Skin of body (tissue), 2 donors: ENCODE data around the gene TMEM131L. TPM values are rescaled to one million over a fixed set of nuclear protein-coding genes. Genes with fewer than 3 reads are reported as not detected.
A peak's percentile ranks its signal among the peaks of the same experiment; 100 is the strongest.

ENCODE experiments used
- DNase-seq: peaks from one replicate; lab custom pipeline; 2025; lab: John Stamatoyannopoulos, UW
- total RNA-seq: library from RNA; depleted of rRNA; stranded (reverse); fragments of >200 nt; gene quantifications from one replicate; pipeline ENCODE4 v1.2.3, GENCODE V29; 2014

The TMEM131L gene
- total RNA-seq, 1 donor from 2014 or later: 32.2 TPM

DNA sequence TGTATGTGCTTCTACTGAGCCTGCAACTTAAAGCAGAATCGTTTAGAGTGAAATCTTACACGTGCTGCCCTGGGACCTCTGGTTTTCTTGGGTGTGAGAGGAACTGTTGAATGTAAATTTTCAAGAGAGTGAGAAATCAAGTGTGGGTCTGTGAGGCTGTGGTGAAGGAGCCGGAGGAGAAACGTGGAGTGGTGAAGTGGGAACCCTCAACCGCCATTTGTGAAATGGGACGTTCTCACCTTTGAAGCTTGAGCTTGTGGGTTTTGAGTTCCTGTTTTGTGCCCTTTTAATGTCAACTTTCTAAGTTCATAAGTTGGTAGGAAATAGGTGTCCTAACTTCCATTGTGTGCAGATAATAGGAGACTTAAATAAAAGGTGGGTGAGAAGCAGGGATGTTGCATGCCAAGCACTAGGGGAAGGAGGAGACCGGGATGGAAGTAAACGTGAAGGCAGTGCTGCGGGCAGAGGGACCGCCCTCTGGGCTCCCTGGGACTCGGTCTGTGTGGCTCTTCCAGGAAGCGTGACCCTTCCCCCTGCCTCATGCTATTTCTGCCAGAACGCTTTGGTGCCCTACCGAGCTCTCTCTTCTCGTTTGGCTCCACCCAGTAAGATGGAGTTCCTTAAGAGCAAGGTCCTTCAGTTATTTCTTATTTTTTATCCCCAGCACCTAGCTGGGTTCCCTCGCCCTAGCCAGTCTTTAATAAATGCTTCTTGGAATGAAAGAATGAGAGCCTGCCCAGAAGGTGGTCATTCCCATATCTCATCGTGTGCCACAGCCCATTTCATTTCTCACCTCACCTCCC, 56.0 kb downstream of the TMEM131L start:
- DNase-seq: no peak

DNA sequence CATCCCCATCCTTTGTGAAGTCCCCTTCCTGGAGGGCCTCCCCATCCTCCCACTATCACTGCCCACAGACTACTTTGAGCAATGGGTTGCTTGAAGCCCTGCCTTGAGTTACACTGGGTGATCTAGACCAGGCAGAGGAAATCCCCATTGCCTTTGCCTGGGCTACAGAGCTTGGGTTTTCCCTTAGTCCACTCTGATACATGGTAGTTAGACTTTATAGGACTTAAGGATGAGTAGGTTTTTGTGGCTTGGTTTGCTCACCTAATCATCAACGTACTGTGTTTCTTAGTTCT, 56.6 kb downstream of the TMEM131L start:
- DNase-seq: no peak

DNA sequence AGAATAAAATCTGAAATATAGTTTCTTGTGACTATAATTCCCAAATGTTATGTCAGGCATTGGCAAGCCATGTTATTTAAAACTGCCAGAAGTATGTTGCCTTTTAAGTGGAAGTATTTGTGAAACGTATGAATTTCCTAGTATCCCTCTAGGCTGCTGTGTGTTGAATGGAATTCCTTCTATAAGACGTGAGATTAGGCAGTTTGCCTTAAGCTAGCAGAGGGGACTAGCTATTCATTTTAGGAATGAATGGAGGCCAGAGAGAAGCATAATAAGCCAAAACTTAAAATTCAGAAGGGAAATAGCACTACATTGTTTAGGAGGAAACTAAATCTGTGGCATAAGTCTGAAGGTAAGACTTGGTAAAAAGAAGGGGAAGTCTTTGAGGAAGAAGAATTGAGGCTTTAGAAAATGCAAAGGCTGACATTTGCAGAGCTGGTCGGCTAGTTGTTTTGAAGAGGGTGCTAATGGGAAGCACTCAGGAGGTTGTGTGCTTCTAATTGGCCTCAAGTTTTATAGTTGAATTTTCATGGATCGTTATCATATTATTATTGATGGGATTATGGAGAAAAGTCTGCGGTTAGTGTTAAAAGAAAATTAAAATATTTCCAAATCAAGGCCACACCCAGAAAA, 57.1 kb downstream of the TMEM131L start:
- peak; percentile 80 for DNase-seq

DNA sequence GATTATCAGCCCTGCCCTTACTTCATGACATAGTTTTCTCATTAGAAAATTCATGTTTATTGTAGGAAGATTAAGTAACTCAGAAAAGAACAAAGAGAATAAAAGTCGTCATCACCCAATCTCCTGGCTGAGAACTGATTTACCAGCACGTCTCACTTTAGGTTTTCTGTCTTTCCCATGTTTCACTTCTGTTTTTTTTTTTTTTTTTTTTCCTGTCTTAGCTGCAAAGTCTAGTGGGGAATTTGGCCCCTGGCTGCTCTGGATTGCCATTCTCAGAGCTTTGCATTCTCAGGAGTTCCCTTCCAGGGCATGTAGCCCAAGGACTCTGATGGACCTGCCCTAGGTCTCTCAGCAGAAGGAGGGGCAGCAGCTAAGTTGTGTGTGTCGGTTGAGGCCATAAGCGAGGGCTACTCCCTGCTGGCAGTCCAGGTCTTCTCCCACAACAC, 57.8 kb downstream of the TMEM131L start:
- peak; percentile 62 for DNase-seq

DNA sequence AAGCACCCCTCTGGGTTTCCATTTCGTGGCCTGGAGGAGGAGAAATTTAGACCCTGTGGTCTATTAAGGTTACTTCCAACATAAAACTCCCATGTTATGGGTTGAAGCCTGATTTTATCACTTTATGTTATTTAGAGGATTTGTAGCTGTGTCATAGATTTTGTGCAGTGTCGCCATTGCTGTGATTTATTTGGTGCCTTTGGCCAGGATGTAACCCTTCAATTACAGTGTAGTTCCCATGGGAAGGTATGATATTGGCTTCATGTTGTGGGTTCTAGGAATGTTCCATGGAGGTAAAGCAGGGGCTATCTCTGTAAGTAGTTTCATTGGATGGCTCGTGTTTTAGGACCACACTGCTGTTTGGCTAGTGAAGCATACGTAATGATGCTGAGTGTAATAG, 58.5 kb downstream of the TMEM131L start:
- no peak for DNase-seq

DNA sequence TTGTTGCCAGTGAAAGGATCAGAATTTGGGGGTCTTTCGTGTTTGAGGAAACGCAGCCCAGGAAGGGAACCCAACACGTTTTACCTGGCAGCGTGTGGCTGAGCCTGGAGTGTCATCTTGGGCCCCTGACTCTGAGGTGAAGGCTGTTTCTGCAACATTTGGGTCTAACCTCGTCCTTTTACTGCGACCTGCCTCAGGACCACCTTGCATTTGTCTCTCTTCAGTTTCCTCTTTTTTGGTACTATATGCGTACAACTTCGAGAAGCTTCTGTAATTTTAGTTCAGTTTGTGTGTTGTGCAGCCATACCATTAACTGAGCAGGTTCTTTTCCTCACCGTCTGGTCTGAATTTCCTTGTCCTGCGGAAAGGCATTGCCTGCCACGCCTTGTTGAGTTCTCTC, 61.5 kb downstream of the TMEM131L start:
- no peak for DNase-seq

DNA sequence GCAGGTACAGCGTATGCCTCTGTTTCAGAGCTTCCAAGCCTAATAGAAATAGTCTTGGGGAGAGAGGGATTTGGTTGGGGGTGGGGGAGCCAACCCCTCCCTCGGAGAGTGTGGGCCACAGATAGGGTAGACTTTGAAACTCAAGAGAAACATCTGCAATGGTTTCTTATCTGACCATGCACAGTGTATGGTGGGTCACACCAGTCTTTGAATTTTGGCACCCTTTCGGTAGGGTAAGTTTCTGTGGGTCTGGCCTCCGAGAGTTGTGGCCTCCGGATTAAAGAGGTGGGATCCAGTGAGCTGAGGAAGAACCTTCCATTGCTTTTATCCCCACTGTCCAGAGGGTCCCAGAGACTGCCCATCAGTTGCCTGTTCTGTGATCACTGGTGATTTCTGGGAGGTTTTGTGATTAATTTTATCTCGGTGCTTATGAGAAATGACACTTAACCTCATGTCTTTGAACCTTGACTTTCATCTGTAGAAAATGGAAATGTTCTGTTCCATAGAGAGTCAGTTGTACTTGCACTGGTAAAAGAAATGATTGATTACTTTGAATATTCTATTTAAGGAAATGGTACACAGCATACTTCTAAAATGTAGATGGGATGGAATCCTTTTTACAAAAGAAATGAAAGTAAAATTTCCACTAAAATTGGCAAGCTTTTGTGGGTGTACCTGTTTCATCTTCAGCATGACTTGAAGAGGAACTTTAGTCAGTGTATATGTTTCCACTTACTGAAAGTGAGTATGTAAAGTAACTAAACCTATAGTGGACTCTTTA, 62.7 kb downstream of the TMEM131L start:
- no peak for DNase-seq

DNA sequence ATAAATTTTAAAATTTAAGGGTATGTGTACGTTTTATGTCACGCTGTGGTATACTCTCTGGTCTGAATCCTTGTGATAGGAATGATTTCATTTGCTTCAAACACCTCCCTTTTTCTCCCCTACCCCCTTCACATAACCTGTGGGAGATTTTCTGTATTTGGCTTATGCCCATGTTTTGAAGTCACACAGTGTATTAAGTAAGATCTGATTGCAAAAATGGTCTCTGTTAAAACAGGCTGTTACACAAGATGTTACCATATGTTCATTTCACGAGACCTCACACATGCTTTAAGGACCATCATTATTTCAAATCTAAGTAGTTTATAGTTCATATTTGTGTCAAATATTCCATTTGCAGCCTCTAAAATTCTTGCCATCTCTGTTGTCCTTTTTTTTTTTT, 63.5 kb downstream of the TMEM131L start:
- DNase-seq: peak; percentile 29

DNA sequence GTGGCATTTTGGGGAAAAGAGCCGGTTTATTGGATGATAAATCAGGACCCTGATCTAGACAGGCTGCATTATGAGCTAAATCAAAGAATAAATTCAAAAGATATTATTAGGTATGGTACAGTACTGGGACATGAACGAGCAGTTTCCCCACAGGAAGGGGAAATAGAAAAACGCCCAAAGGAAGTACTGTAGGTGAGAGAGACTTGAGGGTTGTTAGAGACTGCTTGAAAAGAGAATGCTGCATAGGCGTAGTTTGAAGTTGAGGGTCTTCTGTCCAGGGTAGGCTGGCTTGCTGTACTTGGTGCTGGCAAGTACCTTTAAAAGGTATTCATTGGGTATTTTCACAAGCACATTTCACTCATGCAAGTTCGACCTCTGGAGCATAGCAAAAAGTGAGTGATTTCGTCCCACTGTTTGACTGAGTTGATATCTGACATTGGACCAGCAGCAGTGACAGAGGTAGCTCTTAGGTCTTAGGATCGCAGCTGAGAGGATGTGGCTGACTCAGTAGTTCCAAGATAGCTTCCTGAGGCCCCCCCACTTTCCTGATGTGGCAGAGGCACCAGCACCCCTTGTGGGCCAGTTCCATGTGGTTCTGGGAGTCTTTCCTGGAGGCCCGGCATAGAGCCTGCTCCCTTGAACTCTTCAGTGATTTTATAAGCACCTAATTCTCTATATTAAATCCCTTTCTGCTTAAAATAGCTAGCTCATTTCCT, 64.3 kb downstream of the TMEM131L start:
- no peak for DNase-seq

DNA sequence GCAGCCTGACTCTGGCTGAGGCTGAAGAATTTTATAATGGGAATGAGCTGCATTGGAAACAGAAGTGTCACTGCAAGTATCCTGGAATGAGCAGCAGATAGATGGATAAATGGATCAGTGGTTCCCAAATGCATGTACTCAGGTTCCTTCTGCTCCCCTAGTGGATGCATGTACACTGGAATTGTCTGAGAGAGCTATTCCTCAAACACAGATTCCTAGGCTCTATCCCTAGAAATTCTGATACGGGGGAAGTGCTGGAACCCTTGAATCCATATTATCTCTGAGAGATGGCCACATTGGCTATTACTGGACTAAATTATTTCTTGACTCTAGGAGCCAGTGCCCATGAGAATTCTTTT, 64.8 kb downstream of the TMEM131L start:
- peak; percentile 32 for DNase-seq

DNA sequence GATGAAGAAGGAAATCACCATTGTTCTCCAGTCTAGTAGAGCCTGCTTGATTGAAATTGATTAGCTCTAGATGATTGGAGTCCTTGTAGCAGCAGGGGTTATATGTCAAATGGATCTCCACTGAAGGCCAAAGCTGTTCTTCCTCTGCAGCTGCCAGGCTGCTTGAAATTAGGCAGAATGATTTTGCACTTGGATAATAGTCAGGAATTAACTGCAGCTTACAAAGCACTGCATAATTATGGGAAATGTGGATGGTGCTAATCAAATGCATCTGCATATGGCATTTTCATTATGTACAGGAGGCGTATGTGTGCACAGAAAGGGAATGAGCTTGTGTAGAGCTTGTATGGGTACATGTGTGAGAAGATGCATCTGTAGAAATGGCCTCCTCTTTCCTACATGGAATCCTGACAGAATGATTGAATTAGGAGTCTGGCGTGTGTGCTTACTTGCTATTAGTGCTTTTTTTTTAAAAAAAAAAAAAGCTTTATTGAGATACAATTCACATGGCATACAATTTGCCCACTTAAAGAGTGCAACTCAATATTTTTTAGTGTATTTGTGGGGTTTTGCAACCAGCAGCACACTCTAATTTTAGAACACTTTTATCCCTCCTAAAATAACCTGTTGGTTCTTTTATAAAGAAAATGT, 65.9 kb downstream of the TMEM131L start:
- DNase-seq: peak; percentile 92

DNA sequence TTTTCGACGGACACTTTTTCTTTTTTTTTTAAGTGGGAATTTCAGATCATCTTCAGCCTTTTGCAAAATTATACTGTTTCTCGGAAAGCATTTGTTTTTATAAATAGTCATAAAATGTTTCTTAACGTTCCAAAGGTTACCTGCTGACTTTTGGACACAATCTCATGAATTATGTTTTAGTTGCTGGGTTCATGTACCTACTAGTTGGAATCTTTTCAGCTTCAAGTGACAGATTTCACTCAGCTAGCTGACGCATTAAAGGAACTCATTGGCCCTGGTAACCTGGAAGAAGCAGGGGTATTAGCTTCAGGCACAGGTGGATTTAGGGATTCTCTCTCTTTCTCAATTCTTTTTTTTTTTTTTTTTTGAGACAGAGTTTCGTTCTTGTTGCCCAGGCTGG, 66.5 kb downstream of the TMEM131L start:
- DNase-seq: no peak

DNA sequence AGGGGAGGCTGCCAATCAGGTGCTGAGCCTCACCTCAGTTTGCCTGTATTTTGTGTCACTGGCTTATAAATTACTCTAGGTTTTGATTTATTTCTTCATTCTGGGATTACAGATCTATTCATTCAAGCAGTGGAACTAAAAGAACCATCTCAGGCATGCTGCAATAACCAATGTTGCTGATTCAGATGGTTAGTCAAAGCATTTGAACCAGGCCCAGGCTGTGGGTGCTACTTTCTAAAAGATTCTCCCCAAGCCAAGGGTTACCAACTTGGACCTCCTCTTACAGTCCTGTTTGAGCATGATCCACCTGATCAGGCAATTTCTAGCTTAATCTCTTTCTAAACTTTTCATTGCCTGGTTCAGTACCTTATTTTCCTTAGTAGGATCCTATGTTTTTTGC, 67.2 kb downstream of the TMEM131L start:
- DNase-seq: no peak

DNA sequence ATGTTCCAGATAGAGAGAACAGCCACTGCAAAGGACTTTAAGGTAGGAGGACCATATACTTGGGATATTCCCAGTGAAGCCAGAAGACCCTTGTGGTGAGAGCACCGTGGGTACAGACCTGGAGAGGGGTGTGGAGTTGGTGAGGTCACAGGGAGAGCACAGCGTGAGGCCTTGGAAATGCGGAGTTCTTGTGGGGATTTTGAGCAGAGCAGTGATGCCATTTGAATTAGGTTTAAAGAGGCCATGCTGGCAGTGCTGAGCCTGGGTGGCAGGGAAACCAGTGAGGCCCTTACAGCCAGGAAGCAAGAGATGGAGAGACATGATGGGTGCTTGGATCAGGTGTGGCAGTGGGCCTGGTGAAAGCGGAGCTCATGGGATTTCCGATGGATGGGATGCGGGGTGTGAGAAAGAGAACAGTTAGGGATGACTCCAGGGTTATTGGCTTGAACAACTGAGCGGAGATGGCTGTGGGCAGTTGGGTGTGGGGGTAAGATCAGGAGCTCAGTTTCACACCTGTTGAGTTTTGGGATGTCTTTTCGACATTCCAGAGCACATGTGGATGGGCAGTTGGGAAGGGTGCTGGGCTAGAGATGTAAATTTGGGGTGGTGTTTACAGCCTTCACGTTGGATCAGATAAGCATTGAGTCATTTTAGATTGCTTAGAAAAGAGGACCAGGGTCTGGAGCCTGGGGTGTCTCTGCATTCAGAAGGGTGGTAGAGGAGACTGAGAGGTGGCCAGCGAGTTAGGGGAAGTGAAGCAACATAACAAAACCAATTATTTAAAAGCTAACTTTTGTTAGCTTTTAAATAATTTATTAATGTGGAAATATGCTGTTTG, 68.9 kb downstream of the TMEM131L start:
- DNase-seq: no peak

DNA sequence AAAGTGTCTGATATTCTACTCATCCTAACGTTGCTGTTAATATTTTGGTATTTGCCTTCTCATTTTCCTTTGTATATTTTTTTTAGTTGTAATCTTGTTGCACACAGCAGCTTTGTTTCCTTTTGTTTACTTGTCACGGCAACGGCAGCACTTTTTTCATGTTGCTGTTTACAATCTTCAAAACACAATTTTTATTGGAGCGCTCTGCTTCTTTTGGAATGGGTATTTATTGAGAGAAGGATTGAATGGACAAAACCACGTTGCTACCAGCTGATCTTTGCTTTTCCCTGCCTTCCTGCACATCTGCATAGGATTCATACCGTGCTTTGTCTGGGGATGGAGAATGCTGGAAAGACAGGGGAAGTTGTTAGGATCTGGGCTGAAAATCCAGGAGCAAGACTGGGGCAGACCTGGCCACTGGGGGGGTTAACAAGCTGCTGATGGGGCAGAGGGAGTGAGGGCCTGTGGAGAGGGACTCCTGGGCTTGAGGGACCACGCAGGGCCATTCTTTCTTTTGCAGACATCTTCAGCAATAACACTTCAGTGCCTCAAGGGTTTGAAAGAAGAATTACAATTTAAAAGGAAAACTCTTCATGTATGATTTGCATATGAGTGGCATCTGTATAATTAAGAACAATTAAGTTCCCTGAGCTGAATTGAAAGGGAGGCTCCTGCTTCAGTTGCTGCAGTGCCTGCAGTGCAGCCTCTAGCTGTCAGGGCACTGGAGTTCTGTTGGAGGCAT, 69.8 kb downstream of the TMEM131L start:
- peak; percentile 75 for DNase-seq

DNA sequence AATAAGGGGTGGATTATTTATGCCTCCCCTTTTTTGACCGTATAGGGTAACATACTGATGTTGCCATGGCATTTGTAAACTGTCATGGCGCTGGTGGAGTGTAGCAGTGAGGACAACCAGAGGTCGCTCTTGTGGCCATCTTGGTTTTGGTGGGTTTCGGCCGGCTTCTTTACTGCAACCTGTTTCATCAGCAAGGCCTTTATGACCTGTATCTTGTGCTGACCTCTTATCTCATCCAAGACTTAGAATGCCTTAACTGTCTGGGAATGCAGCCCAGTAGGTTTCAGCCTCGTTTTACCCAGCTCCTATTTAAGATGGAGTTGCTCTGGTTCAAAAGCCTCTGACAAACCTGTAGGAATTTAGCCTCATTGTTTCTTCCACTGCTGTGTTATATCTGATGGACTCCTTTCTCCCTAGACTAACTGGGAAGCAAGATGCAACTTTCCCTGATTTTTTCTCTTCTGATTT, 71.4 kb downstream of the TMEM131L start:
- no peak for DNase-seq

DNA sequence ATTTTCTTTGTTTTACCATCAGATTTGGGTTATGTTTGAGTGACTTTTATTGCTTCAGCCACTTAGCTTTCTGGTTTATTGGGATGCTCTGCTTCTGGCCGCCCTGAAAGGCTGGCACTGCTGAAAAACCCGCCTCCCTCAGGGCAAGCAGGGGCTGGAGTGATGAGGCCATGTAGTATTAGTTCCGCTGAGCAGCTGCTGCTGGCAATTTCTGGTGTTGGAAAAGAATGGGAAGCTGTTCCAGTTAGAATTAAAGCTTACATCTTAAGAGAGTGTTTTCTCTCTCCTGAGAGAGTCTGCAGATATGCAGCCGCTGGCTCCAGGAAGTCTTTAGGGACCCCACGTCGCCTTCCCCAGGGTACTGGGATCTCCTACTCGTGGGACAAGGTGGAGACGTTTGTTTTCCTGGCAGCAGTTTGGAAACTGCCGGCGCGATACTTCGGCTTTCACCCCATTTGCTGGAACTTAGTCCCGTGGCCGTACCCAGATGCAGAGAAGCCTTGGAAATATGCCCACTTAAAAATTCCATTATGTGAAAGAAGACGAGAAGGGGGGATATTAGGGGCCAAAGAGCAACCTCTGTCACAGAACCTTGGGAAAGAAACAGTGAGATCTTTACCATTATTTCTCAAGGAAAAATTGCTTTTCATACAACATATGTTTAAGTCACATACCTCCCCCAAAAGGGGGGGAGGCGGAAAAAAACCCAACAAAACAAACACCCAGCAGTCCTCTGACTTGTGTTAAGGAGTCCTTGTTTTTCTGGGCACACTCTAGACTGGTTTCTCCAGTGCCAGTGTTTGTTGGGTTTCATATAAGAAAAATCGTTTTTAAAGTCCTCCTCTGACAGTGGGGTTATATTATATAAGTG, 72.6 kb downstream of the TMEM131L start:
- DNase-seq: peak; percentile 77

DNA sequence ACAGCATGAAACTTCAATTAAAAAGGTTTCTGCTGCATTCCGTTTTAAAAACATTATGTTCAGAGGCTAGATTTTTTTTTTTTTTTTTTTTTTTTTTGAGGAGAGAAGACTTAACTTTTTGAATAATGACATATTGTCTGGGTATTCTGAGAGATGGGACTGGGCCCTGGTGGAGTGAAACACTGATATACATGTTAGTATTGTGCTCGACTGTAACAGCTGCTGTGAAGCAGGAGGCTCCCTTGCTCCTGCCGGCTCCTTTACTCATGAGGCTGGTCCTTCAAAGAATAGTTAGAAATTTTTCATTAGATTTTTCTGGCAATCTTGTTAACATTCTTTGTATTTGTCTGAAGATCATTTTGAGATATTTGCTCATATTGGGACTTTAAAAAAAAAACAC, 73.3 kb downstream of the TMEM131L start:
- peak; percentile 55 for DNase-seq
